HG03280 (cell line): ENCODE results near the gene GRHL1.

Source experiments
- ATAC-seq: cut with Tn5 transposase; IDR thresholded peaks from one replicate; pipeline ENCODE4 v1.9.1; 2021; ENCODE audit warnings: mild to moderate bottlenecking, moderate library complexity; ENCODE audit not compliant: unreplicated experiment

The GRHL1 gene

GRCh38 chr2:9992427-9993187 is 41.1 kb downstream of the GRHL1 start:
- no peak for ATAC-seq

- no peak for ATAC-seq
Observed at GRCh38 chr2:9993488-9994165, 42.1 kb downstream of the GRHL1 start.

- no peak for ATAC-seq
Observed at GRCh38 chr2:9994462-9994861, 43.0 kb downstream of the GRHL1 start.

GRCh38 chr2:9995059-9995458 is 43.6 kb downstream of the GRHL1 start:
- no peak for ATAC-seq

GRCh38 chr2:9996321-9996720 is 44.8 kb downstream of the GRHL1 start:
- no peak for ATAC-seq

GRCh38 chr2:9997936-9998335 is 46.4 kb downstream of the GRHL1 start:
- no peak for ATAC-seq

GRCh38 chr2:9998916-9999654 is 47.6 kb downstream of the GRHL1 start:
- ATAC-seq: no peak

GRCh38 chr2:9999693-10000092 is 48.2 kb downstream of the GRHL1 start:
- ATAC-seq: no peak

GRCh38 chr2:10000541-10000940 is 49.0 kb downstream of the GRHL1 start:
- no peak for ATAC-seq

GRCh38 chr2:10001586-10001985 is 50.1 kb downstream of the GRHL1 start:
- ATAC-seq: no peak

- ATAC-seq: no peak
Observed at GRCh38 chr2:10002109-10002508, 50.6 kb downstream of the GRHL1 start.

- no peak for ATAC-seq
Observed at GRCh38 chr2:10002681-10003080, 51.2 kb downstream of the GRHL1 start.

GRCh38 chr2:10003206-10004125 is 52.0 kb downstream of the GRHL1 start:
- no peak for ATAC-seq

- ATAC-seq: no peak
Observed at GRCh38 chr2:10004401-10004800, 52.9 kb downstream of the GRHL1 start.

GRCh38 chr2:10004836-10005235 is 53.3 kb downstream of the GRHL1 start:
- no peak for ATAC-seq

GRCh38 chr2:10005461-10006235 is 54.2 kb downstream of the GRHL1 start:
- ATAC-seq: no peak

GRCh38 chr2:10006236-10007161 is 55.0 kb downstream of the GRHL1 start:
- no peak for ATAC-seq

- no peak for ATAC-seq
Observed at GRCh38 chr2:10007435-10007834, 55.9 kb downstream of the GRHL1 start.
